ENCODE measurements around the gene RNF121. TPM values are rescaled to one million over a fixed set of nuclear protein-coding genes. Genes with fewer than 3 reads are reported as not detected.

Gene RNF121
- total and polyA plus RNA-seq, 9 donors, result 17.4 to 32.2 (median 27.0) TPM

DNA sequence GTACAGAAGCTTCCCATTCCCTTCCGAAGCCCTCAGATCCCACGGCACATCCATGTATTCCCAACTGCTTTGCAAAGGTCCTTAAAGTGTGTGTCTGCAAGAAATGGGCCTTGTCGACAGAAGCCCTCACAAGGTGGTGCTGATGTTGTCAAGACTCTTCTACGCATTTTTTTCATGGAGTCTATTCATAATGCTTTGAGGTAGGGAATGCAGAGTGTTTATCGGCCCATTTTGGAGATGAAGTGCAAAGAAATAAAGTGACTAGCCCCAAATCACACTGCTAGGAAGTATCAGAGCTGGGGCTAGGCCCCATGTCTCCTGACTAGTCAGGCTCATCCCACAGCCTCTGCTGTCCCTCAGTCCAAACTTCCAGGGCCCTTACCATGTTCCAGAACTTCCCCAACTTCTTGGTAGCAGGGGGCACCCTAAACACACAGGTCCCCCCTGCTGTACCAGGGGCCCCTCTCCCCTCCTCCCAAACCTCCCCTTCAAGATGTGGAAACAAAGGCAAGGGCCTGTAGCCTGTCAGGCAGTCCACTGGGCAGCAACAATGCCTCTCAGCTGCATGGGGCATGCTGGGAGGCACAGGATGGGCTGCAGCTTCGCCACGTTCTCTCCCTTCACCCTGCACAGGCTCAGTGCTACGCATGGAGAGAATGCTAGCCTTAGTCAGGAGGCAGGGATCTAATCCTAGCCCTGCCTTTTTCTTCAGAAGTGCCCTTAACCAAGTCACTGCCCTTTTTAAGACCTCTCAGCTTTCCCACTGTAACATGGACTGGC is 77.7 kb downstream of the RNF121 start:
- no peak for TF ChIP-seq POLR2A (IDR thresholded peaks at IDR 0.05)
- TF ChIP-seq CTCF (IDR thresholded peaks at IDR 0.05), result no peak
- TF ChIP-seq EP300 (IDR thresholded peaks at IDR 0.05), result no peak
- Histone ChIP-seq H3K9me3 (no peaks in the 10 kb centered on the region), H3K36me3 (no peaks in the 10 kb centered on the region), H3K27ac (no peak overlapping the region), H3K27me3 (no peaks in the 10 kb centered on the region), H3K4me1 (ENCODE audit: insufficient read depth) (no peaks in the 10 kb centered on the region), H3K4me3 (no peak overlapping the region)
- no peak for DNase-seq
- WGBS, 3 donors, result 81 to 86% (median 86%) methylated on average over 8 of the region's 8 CpGs
- intact Hi-C loops (cut with DNase I), result loop anchor here in 1 of 4 donors (10.0 kb wide), 1 partner anchor 238 kb away; the partner anchor contains the start of gene PHOX2A

DNA sequence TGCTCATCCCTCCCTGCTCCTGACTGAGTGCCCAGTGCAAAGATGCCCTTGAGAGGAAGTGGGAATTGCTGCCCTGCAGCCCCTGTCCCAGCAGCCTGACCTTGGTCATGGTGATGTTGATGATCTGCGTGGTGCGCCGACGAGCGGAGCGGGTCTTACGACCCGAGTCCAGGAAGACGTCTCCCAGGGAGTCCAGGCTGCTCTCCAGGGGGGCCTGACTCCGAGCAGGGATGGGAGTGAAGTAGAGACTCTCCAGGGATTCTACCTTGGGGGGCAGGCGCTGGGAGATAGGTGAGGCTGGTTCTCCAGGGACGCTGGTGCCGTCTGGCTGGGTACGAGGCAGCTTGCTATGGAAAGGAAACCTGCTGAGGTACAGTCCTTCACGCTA is 78.2 kb downstream of the RNF121 start:
- TF ChIP-seq CTCF (IDR thresholded peaks at IDR 0.05) (no peak), POLR2A (IDR thresholded peaks at IDR 0.05) (no peak), EP300 (IDR thresholded peaks at IDR 0.05) (no peak)
- WGBS, 3 donors, result 78 to 86% (median 80%) methylated on average over 15 of the region's 15 CpGs
- H3K4me3 ChIP-seq, result no peak overlapping the region
- intact Hi-C loops (cut with DNase I), result loop anchor here in 1 of 4 donors (10.0 kb wide), 1 partner anchor 238 kb away; the partner anchor contains the start of gene PHOX2A
- no peaks in the 10 kb centered on the region for H3K4me1 ChIP-seq (ENCODE audit: insufficient read depth)
- no peaks in the 10 kb centered on the region for H3K9me3 ChIP-seq
- no peak overlapping the region for H3K27ac ChIP-seq
- H3K36me3 ChIP-seq, result no peaks in the 10 kb centered on the region
- H3K27me3 ChIP-seq, result no peaks in the 10 kb centered on the region
- no peak for DNase-seq

DNA sequence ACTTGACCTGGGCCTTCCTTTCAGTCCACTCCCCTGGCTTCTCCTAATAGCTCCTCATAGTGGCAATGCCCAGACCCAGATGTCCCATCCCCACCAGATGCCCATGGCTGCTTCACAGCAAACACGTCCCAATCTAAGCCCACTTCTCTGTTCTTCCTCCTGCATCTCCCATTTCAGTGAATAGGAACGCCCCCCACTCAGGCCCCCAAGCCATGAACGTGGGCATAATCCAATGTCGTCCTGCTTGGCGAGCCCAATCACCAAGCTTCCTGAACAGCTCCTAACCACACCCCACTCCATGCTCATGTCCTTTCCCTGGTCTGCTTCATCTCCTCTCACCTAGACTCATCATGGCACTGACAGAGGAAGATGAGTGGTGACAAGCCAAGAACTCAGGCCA is 78.7 kb downstream of the RNF121 start:
- H3K4me1 ChIP-seq (ENCODE audit: insufficient read depth), result no peaks in the 10 kb centered on the region
- no peak overlapping the region for H3K4me3 ChIP-seq
- H3K27me3 ChIP-seq, result no peaks in the 10 kb centered on the region
- intact Hi-C loops (cut with DNase I), result loop anchor here in 1 of 4 donors (10.0 kb wide), 1 partner anchor 237 kb away; the partner anchor contains the start of gene PHOX2A
- H3K27ac ChIP-seq, result no peak overlapping the region
- 73 to 85% (median 78%) methylated on average over 5 of the region's 5 CpGs for WGBS, 3 donors
- TF ChIP-seq EP300 (IDR thresholded peaks at IDR 0.05) (no peak), POLR2A (IDR thresholded peaks at IDR 0.05) (no peak), CTCF (IDR thresholded peaks at IDR 0.05) (no peak)
- H3K36me3 ChIP-seq, result no peaks in the 10 kb centered on the region
- no peak for DNase-seq
- H3K9me3 ChIP-seq, result no peaks in the 10 kb centered on the region

DNA sequence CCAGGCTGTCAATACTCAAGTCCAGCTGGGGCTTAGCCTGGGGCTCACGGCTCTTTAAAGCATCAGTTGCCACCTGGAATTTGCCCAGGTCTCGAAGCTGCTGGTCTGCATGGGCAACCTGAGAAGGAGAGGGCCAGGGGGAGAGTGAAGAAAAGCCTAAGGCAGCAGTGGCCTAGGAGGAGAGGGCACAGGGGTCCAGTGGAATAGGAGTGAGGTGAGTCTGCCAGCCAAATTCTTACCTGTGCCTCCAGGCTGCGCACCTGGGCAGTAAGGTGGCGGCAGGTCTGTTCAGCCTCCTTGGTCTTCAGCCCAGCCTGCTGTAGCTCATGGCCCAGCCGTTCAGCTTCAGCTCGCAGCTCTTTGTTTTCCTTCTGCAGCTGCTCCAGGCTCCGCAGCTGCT is 79.9 kb downstream of the RNF121 start:
- Histone ChIP-seq H3K36me3 (no peaks in the 10 kb centered on the region), H3K4me1 (ENCODE audit: insufficient read depth) (peaks cover 8% of the 10 kb centered on the region), H3K9me3 (no peaks in the 10 kb centered on the region), H3K27ac (no peak overlapping the region), H3K4me3 (no peak overlapping the region), H3K27me3 (no peaks in the 10 kb centered on the region)
- WGBS, 3 donors, result 47 to 68% (median 52%) methylated on average over 7 of the region's 7 CpGs
- TF ChIP-seq POLR2A (IDR thresholded peaks at IDR 0.05), result no peak
- no peak for TF ChIP-seq EP300 (IDR thresholded peaks at IDR 0.05)
- no peak for TF ChIP-seq CTCF (IDR thresholded peaks at IDR 0.05)
- intact Hi-C loops (cut with DNase I), result loop anchor here in 1 of 4 donors (10.0 kb wide), 1 partner anchor 236 kb away; the partner anchor contains the start of gene PHOX2A
- DNase-seq, result no peak

All from ovary (tissue), 9 donors.